ENCODE data around the gene KRT20. TPM values are rescaled to one million over a fixed set of nuclear protein-coding genes. Genes with fewer than 3 reads are reported as not detected.

KRT20 gene
- total and polyA plus RNA-seq, 2 of the 4 experiments (the other 2 are of a cell fraction), result not detected

DNA sequence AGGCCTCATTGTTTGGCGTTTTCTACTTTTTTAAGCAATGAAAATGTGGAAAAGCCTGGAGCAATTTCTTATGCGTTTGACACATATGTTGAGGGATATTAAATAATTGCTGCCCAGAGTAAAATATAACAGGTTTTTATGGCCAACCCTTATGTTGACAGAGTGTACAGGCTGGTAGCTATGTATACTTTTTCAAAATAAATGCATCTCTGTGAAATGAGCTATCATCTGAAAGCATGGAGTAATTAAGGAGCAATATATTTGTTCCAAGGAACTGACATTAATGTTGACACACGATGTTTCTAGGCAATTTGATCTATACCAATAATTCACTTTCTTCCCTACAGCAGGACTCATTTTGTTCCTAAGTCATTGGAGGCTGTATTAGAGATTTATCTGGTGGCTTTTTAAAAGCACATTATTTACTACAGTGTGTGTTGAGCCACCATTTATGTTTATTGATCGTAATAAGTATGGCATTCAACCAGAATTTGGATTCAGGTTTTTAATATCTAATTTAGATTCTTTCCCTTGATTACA lies 11.9 kb upstream of the KRT20 start:
- Histone ChIP-seq H2AK9ac (replicated peaks; ENCODE audit: low read depth, low read length, poor library complexity) (no peak overlapping the region), H3K18ac (ENCODE audit: low read depth, low read length) (no peak overlapping the region), H3K79me1 (ENCODE audit: low read depth in 1 of 2, low read length in 2 of 2) (no peaks in the 10 kb centered on the region), H3K9ac (ENCODE audit: low read depth, low read length) (no peak overlapping the region), H3K36me3 (ENCODE audit: control insufficient read depth, insufficient read depth, low read length) (no peaks in the 10 kb centered on the region), H3K27ac (ENCODE audit: insufficient read depth, low read length) (no peak overlapping the region), H2AK5ac (ENCODE audit: low read depth, low read length) (no peak overlapping the region), H2AFZ (replicated peaks; ENCODE audit: low read length, poor library complexity) (no peak overlapping the region), H3K9me3 (ENCODE audit: control insufficient read depth, insufficient read depth, low read length) (no peaks in the 10 kb centered on the region), H3K27me3 (ENCODE audit: control insufficient read depth, insufficient read depth, low read length) (peaks cover 6% of the 10 kb centered on the region), H4K8ac (ENCODE audit: low read depth in 2 of 2, low read length in 2 of 2) (no peak overlapping the region), H4K20me1 (ENCODE audit: insufficient read depth, low read length) (no peaks in the 10 kb centered on the region), H3K4me2 (ENCODE audit: low read depth, low read length) (no peak overlapping the region), H3K14ac (replicated peaks; ENCODE audit: low read depth, low read length) (no peak overlapping the region), H2BK5ac (ENCODE audit: low read depth, low read length, poor library complexity, severe bottlenecking) (no peak overlapping the region), H3K4me3 (ENCODE audit: insufficient read depth, low read depth, low read length) (no peak overlapping the region), H3K4me1 (ENCODE audit: control insufficient read depth, insufficient read depth, low read length) (peaks cover 7% of the 10 kb centered on the region), H2BK15ac (ENCODE audit: low read depth, low read length) (no peak overlapping the region), H4K5ac (ENCODE audit: low read depth, low read length) (no peak overlapping the region), H3K4ac (ENCODE audit: low read depth, low read length) (no peak overlapping the region), H4K91ac (ENCODE audit: insufficient read depth, low read depth, low read length) (no peak overlapping the region), H3K23ac (ENCODE audit: low read depth, low read length) (no peak overlapping the region), H3K56ac (ENCODE audit: extremely low read depth, insufficient read depth, low read length) (no peak overlapping the region), H3K9me1 (ENCODE audit: insufficient read depth, low read length) (0 out of 2 replicates have a peak, but pooled peaks cover 3% of the 10 kb centered on the region), H2BK120ac (ENCODE audit: low read depth, low read length) (no peak overlapping the region), H2BK20ac (ENCODE audit: low read depth, low read length) (no peak overlapping the region)
- CTCF ChIA-PET, result no interaction called here
- in situ Hi-C loops (cut with MboI; ENCODE audit: low sequenced_read_pairs), result no loop called here
- TF ChIP-seq CEBPB (IDR thresholded peaks at IDR 0.05; ENCODE audit: low read depth, low read length) (no peak), BHLHE40 (IDR thresholded peaks at IDR 0.05; ENCODE audit: low read depth, low read length) (no peak), MAFK (IDR thresholded peaks at IDR 0.05; ENCODE audit: low read depth, low read length) (no peak), MXI1 (IDR thresholded peaks at IDR 0.05; ENCODE audit: borderline replicate concordance, low read depth, low read length) (no peak), RFX5 (IDR thresholded peaks at IDR 0.05; ENCODE audit: low read depth, low read length) (no peak), POLR2A (IDR thresholded peaks at IDR 0.05; ENCODE audit: low read depth, low read length) (no peak), MAZ (IDR thresholded peaks at IDR 0.05; ENCODE audit: borderline replicate concordance, low read depth, low read length) (no peak), CHD1 (IDR thresholded peaks at IDR 0.05; ENCODE audit: low read depth, low read length) (no peak), RCOR1 (IDR thresholded peaks at IDR 0.05; ENCODE audit: insufficient replicate concordance, low read length) (no peak), SMC3 (IDR thresholded peaks at IDR 0.05; ENCODE audit: low read depth, low read length) (no peak), NFE2L2 (IDR thresholded peaks at IDR 0.05; ENCODE audit: low read depth, low read length) (no peak), RAD21 (IDR thresholded peaks at IDR 0.05; ENCODE audit: low read length) (no peak), FOS (IDR thresholded peaks at IDR 0.05; ENCODE audit: low read depth, low read length) (no peak)
- TF ChIP-seq, protein P1, sequence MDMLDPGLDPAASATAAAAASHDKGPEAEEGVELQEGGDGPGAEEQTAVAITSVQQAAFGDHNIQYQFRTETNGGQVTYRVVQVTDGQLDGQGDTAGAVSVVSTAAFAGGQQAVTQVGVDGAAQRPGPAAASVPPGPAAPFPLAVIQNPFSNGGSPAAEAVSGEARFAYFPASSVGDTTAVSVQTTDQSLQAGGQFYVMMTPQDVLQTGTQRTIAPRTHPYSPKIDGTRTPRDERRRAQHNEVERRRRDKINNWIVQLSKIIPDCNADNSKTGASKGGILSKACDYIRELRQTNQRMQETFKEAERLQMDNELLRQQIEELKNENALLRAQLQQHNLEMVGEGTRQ (IDR thresholded peaks at IDR 0.05; ENCODE audit: low read depth, low read length), result no peak
- TF ChIP-seq, protein P2, sequence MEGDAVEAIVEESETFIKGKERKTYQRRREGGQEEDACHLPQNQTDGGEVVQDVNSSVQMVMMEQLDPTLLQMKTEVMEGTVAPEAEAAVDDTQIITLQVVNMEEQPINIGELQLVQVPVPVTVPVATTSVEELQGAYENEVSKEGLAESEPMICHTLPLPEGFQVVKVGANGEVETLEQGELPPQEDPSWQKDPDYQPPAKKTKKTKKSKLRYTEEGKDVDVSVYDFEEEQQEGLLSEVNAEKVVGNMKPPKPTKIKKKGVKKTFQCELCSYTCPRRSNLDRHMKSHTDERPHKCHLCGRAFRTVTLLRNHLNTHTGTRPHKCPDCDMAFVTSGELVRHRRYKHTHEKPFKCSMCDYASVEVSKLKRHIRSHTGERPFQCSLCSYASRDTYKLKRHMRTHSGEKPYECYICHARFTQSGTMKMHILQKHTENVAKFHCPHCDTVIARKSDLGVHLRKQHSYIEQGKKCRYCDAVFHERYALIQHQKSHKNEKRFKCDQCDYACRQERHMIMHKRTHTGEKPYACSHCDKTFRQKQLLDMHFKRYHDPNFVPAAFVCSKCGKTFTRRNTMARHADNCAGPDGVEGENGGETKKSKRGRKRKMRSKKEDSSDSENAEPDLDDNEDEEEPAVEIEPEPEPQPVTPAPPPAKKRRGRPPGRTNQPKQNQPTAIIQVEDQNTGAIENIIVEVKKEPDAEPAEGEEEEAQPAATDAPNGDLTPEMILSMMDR (conservative IDR thresholded peaks at IDR 0.05; ENCODE audit: low read depth, low read length), result no peak
- TF ChIP-seq, protein P3, sequence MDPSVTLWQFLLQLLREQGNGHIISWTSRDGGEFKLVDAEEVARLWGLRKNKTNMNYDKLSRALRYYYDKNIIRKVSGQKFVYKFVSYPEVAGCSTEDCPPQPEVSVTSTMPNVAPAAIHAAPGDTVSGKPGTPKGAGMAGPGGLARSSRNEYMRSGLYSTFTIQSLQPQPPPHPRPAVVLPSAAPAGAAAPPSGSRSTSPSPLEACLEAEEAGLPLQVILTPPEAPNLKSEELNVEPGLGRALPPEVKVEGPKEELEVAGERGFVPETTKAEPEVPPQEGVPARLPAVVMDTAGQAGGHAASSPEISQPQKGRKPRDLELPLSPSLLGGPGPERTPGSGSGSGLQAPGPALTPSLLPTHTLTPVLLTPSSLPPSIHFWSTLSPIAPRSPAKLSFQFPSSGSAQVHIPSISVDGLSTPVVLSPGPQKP (IDR thresholded peaks at IDR 0.05; ENCODE audit: borderline replicate concordance, low read depth, low read length), result no peak
- POLR2A ChIA-PET (ENCODE audit: unreplicated experiment), result no interaction called here
- intact Hi-C loops (cut with micrococcal nuclease), result no loop called here
- dilution Hi-C loops (cut with HindIII; ENCODE audit: low sequenced_read_pairs, unreplicated experiment), result no loop called here
- WGBS, 2 experiments (ENCODE audit: extremely low coverage in 2 of 2, insufficient read length in 1 of 2), result 100% methylated on average over 1 of the region's 4 CpGs; no CpG with 5 or more reads in 1 of the 2 experiments
- DNase-seq (no peak), ATAC-seq (ENCODE audit: low read depth) (no peak)
- no TSS peak for BruUV-seq (replicated peaks)
